B cell (primary cell): ENCODE data around the gene NR2E1. TPM values are rescaled to one million over a fixed set of nuclear protein-coding genes. Genes with fewer than 3 reads are reported as not detected.

ENCODE experiments used
- ATAC-seq: fragments of 200-7000 bp; cut with Tn5 transposase; one replicate; pipeline ENCODE4 v1.10.0; 2021; ENCODE audit warnings: low read depth, mild to moderate bottlenecking, moderate number of reproducible peaks, moderate library complexity
- CTCF ChIA-PET: fragments of 350-600 bp; sonication (Branson Sonifier 250); formaldehyde crosslinking; loops from one replicate; lab custom pipeline; 2021; ENCODE audit warnings: antibody characterized with exemption, inconsistent platforms; lab: Charles Lee
- POLR2A ChIA-PET: fragments of 350-600 bp; sonication (Branson Sonifier 250); formaldehyde crosslinking; loops from one replicate; lab custom pipeline; 2021; ENCODE audit warnings: antibody characterized with exemption; lab: Charles Lee
- DNase-seq: peaks from one replicate; pipeline ENCODE4 v3.0.0; 2013
- H2AFZ ChIP-seq: 2 replicates; pipeline ENCODE4 v1.6.1; 2012; ENCODE audit warnings: mild to moderate bottlenecking, low read depth, low read length; ENCODE audit not compliant: insufficient read depth, poor library complexity, severe bottlenecking
- H3K27ac ChIP-seq, 2 donors: 1 replicate in 1 of 2; 2 replicates in 1 of 2; pipeline ENCODE4 v1.5.1; 2012 to 2013; ENCODE audit warnings: low read length in 2 of 2, mild to moderate bottlenecking in 2 of 2, moderate library complexity in 1 of 2
- H3K27me3 ChIP-seq, 4 experiments: fragments of 200-600 bp in 1 of 4; sonication (generic) in 1 of 4; replicated peaks in 1 of 4; 1 replicate in 2 of 4; 2 replicates in 2 of 4; pipeline versions ENCODE4 v1.6.1 to v1.7.0; 2013 to 2016; ENCODE audit warnings: low read length in 3 of 4, mild to moderate bottlenecking in 2 of 4, mixed read lengths in 1 of 4, moderate library complexity in 1 of 4; ENCODE audit not compliant: insufficient read depth in 4 of 4, control insufficient read depth in 3 of 4; ENCODE audit errors: control extremely low read depth in 1 of 4
- H3K36me3 ChIP-seq, 2 experiments: replicated peaks in 1 of 2; 1 replicate in 1 of 2; 2 replicates in 1 of 2; pipeline versions ENCODE4 v1.6.1 to v1.7.1; 2013; ENCODE audit warnings: low read length in 1 of 2; ENCODE audit not compliant: insufficient read depth in 2 of 2, control insufficient read depth in 1 of 2; ENCODE audit errors: control extremely low read depth in 1 of 2, extremely low read depth in 1 of 2
- H3K4me1 ChIP-seq, 2 donors: fragments of 200-600 bp in 1 of 2; sonication (generic) in 1 of 2; 1 replicate in 1 of 2; 2 replicates in 1 of 2; pipeline versions ENCODE4 v1.5.1 to v1.6.1; 2013 to 2017; ENCODE audit warnings: low read length in 2 of 2; ENCODE audit not compliant: control insufficient read depth in 2 of 2, insufficient read depth in 2 of 2
- H3K4me2 ChIP-seq: replicated peaks from 2 replicates; pipeline ENCODE3; 2012; ENCODE audit warnings: mild to moderate bottlenecking, low read depth, low read length; ENCODE audit not compliant: poor library complexity, severe bottlenecking
- H3K4me3 ChIP-seq, 5 experiments: fragments of 200-600 bp in 1 of 5; sonication (generic) in 1 of 5; 1 replicate in 3 of 5; 2 replicates in 2 of 5; pipeline versions ENCODE4 v1.5.1 to v1.7.0; 2011 to 2016; ENCODE audit warnings: low read length in 4 of 5, mild to moderate bottlenecking in 4 of 5, low read depth in 2 of 5, control low read depth in 1 of 5, moderate library complexity in 1 of 5; ENCODE audit not compliant: insufficient read depth in 1 of 5; ENCODE audit errors: control extremely low read depth in 1 of 5, extremely low read depth in 1 of 5
- H3K79me2 ChIP-seq: fragments of 200-600 bp; sonication (generic); one replicate; pipeline ENCODE4 v1.6.0; 2016; ENCODE audit warnings: low read length; ENCODE audit not compliant: control insufficient read depth, insufficient read depth
- H3K9ac ChIP-seq: fragments of 200-600 bp; sonication (generic); 2 replicates; pipeline ENCODE4 v1.6.1; 2017; ENCODE audit warnings: mild to moderate bottlenecking, low read length, moderate library complexity
- H3K9me3 ChIP-seq, 3 donors: one replicate each; pipeline versions ENCODE4 v1.6.1 to v1.7.1; 2013; ENCODE audit warnings: low read length in 2 of 3; ENCODE audit not compliant: control insufficient read depth in 2 of 3, insufficient read depth in 1 of 3; ENCODE audit errors: control extremely low read depth in 1 of 3
- H4K20me1 ChIP-seq: 2 replicates; pipeline ENCODE4 v1.6.0; 2012; ENCODE audit warnings: mild to moderate bottlenecking, low read length; ENCODE audit not compliant: insufficient read depth, control insufficient read depth, poor library complexity, severe bottlenecking
- H3K27ac Mint-ChIP-seq: one replicate; pipeline ENCODE4 v1.8.0; 2021; ENCODE audit warnings: mixed read lengths
- H3K27me3 Mint-ChIP-seq: one replicate; pipeline ENCODE4 v1.8.0; 2021; ENCODE audit warnings: mixed read lengths
- H3K4me1 Mint-ChIP-seq: one replicate; pipeline ENCODE4 v1.8.0; 2021; ENCODE audit warnings: mixed read lengths
- H3K4me3 Mint-ChIP-seq: one replicate; pipeline ENCODE4 v1.8.0; 2021; ENCODE audit warnings: mixed read lengths
- H3K9me3 Mint-ChIP-seq: one replicate; pipeline ENCODE4 v1.8.0; 2022; ENCODE audit warnings: mixed read lengths; ENCODE audit not compliant: insufficient read depth
- EZH2 ChIP-seq: IDR thresholded peaks from 2 replicates; pipeline ENCODE4 v1.6.1; 2012; ENCODE audit warnings: borderline replicate concordance, low read depth, mild to moderate bottlenecking, moderate library complexity, low read length; ENCODE audit not compliant: insufficient read depth, poor library complexity, severe bottlenecking
- WGBS: methylation state at CpG from one replicate; pipeline ENCODE4 v1.1.5; 2013; ENCODE audit warnings: missing lambda C conversion rate; ENCODE audit not compliant: insufficient coverage; 5-methylcytosine and 5-hydroxymethylcytosine counted together
- intact Hi-C: fragments of 100-400 bp; cut with micrococcal nuclease; formaldehyde crosslinking; loops from one replicate; pipeline ENCODE4 v1.10.0; 2022
- polyA plus RNA-seq: library from polyadenylated mRNA; depleted of rRNA; stranded (reverse); fragments of >200 nt; gene quantifications from 2 replicates; pipeline ENCODE4 v1.2.3, GENCODE V29; 2012
- total RNA-seq, 2 donors: library from RNA; stranded (reverse); fragments of 120-200 nt in 1 of 2; gene quantifications; 1 replicate in 1 of 2; 2 replicates in 1 of 2; pipeline versions ENCODE4 v1.2.3 to v1.2.4, GENCODE V29; 2013 to 2022
- TF ChIP-seq, protein P1 (sequence below): fragments of 200-600 bp; IDR thresholded peaks from one replicate; pipeline ENCODE4 v1.8.0; 2022; ENCODE audit warnings: antibody characterized with exemption, mild to moderate bottlenecking

NR2E1 gene
- total and polyA plus RNA-seq, 2 donors (not counting 1 experiment from before 2014, with no cell fraction given): not detected

DNA sequence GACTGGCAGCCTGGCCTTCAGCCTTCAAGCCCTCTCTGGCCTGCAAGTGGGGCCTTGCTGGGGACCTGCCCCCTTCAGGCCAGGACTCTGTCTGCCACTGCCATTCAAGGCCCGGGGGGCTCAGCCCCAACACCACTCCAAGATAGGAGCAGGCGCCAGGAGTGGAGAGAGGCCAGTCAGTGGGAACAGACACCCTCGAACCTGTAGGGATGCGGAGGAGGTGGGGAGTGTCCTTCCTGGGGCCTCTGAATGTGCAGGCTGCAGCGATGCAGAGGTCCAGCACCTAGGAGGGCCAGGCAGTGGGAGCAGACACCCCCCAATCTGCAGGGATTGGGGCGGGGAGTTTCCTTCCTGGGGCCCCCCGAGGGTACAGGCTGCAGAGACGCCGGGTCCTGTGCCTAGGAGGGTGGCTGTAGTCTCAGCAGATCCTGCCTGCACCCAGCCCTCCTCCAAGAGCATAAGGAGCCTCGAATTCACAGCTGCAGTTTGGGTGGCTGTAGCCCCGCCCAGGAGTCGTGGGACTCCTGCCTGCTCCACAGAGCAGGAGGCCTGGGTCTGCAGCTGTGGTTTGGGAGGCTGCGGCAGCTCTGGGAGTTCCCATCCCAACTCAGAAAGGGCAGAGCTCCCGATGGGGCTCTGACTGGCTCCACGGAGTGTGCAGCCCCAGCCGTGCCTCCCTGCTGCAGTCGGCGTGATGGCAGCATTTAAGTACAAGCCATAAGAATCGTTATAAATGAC lies 33.1 kb downstream of the NR2E1 start:
- Histone ChIP-seq H3K36me3 (peaks cover 0 to 5% of the 10 kb centered on the region in 2 experiments), H2AFZ (no peak overlapping the region), H3K4me1 (no peaks in the 10 kb centered on the region), H3K4me2 (no peak overlapping the region), H3K79me2 (no peaks in the 10 kb centered on the region), H3K9me3 (no peaks in the 10 kb centered on the region), H3K27ac (no peak overlapping the region), H3K4me3 (no peak overlapping the region), H3K9ac (no peak overlapping the region), H3K27me3 (peaks cover 0 to 10% (median 0%) of the 10 kb centered on the region in 4 experiments), H4K20me1 (no peaks in the 10 kb centered on the region)
- TF ChIP-seq, protein P1, sequence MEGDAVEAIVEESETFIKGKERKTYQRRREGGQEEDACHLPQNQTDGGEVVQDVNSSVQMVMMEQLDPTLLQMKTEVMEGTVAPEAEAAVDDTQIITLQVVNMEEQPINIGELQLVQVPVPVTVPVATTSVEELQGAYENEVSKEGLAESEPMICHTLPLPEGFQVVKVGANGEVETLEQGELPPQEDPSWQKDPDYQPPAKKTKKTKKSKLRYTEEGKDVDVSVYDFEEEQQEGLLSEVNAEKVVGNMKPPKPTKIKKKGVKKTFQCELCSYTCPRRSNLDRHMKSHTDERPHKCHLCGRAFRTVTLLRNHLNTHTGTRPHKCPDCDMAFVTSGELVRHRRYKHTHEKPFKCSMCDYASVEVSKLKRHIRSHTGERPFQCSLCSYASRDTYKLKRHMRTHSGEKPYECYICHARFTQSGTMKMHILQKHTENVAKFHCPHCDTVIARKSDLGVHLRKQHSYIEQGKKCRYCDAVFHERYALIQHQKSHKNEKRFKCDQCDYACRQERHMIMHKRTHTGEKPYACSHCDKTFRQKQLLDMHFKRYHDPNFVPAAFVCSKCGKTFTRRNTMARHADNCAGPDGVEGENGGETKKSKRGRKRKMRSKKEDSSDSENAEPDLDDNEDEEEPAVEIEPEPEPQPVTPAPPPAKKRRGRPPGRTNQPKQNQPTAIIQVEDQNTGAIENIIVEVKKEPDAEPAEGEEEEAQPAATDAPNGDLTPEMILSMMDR: no peak
- no peak for TF ChIP-seq EZH2
- Mint-ChIP-seq H3K9me3 (no peaks in the 10 kb centered on the region), H3K27me3 (peaks cover 7% of the 10 kb centered on the region), H3K4me1 (peaks cover 4% of the 10 kb centered on the region), H3K4me3 (no peak overlapping the region), H3K27ac (no peak overlapping the region)
- ChIA-PET CTCF (no interaction called here), POLR2A (no interaction called here)
- intact Hi-C loops: no loop called here
- DNase-seq (no peak), ATAC-seq (no peak)
- WGBS: 94% methylated on average over 10 of the region's 19 CpGs

DNA sequence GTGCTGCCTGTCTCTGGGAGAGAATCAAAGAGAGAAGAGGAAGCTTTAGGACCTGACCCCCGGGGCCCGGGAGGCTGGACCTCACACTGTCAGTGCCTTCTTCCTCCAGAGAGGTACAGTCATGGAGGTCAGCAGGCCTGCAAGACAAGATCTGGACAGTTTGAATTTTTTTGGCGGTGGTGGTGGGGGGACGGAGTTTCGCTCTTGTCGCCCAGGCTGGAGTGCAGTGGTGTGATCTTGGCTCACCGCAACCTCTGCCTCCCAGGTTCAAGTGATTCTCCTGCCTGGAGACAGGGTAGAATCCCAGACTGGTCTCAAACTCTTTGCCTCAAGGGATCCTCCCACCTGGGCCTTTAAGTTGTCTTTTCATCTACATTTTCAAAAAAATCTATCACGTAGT lies 34.4 kb downstream of the NR2E1 start:
- peaks cover 0 to 3% (median 0%) of the 10 kb centered on the region in 4 experiments for H3K27me3 ChIP-seq
- ChIA-PET POLR2A (no interaction called here), CTCF (interaction anchor here (1.5 kb wide), 1 partner anchor 87 kb away, joined by 3 read pairs; no protein-coding TSS in a partner anchor)
- Mint-ChIP-seq H3K4me1 (peaks cover 4% of the 10 kb centered on the region), H3K9me3 (no peaks in the 10 kb centered on the region), H3K4me3 (no peak overlapping the region), H3K27ac (no peak overlapping the region), H3K27me3 (no peaks in the 10 kb centered on the region)
- H3K4me1 ChIP-seq: no peaks in the 10 kb centered on the region
- no peaks in the 10 kb centered on the region for H4K20me1 ChIP-seq
- TF ChIP-seq, protein P1: no peak
- no peak for TF ChIP-seq EZH2
- H3K9me3 ChIP-seq: no peaks in the 10 kb centered on the region
- H3K4me2 ChIP-seq: no peak overlapping the region
- DNase-seq: no peak
- no peak overlapping the region for H3K27ac ChIP-seq
- no peak overlapping the region for H2AFZ ChIP-seq
- ATAC-seq: no peak
- WGBS: 97% methylated on average over 7 of the region's 8 CpGs
- H3K36me3 ChIP-seq: peaks cover 0 to 5% of the 10 kb centered on the region in 2 experiments
- H3K79me2 ChIP-seq: no peaks in the 10 kb centered on the region
- no peak overlapping the region for H3K4me3 ChIP-seq
- H3K9ac ChIP-seq: no peak overlapping the region
- intact Hi-C loops: no loop called here
